ENCODE results near the gene SCIMP. TPM values are rescaled to one million over a fixed set of nuclear protein-coding genes. Genes with fewer than 3 reads are reported as not detected.

The SCIMP gene
- total and polyA plus RNA-seq, 2 of the 4 experiments (the other 2 are of a cell fraction) = not detected

DNA sequence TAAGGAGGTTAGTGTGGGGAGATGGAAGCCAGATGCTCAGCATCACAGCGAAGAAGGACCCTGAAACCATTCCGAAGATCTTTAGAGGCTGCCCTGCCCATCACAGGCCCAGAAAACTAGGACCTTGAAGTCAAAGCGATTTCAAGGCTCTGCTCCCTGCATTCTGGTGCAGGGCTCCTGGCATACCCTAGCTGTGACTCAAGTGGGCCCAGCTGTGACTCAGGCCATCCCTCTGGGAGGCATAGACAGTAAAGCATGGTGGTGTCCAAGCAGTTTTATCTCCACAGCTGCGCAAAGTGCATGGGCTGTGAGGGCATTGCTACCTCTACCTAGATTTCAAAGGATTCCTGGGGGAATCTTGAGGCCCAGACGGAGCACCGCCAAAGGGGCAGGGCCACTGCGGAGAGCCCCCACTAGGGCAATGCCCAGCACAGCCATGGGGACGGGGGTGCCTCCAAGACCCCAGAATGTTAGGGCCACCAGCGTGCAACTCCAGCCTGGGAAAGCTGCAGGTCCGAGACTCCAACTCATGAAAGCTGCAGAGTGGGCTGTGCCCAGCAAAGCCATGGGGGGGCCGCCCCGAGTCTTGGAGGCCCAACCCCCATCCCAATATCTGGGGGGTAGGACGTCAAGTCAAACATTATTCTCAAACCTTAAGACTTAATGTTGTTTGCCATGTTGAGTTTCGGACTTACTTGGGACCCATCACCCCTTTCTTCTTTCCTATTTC lies 31.3 kb downstream of the SCIMP start:
- no peak overlapping the region for H2AK9ac ChIP-seq (replicated peaks; ENCODE audit: low read depth, low read length, poor library complexity)
- H4K91ac ChIP-seq (ENCODE audit: insufficient read depth, low read depth, low read length) = no peak overlapping the region
- dilution Hi-C loops (cut with HindIII; ENCODE audit: low sequenced_read_pairs, unreplicated experiment) (no loop called here), intact Hi-C loops (cut with micrococcal nuclease) (loop anchor here (10.0 kb wide), 1 partner anchor 71 kb away; no protein-coding TSS in a partner anchor), in situ Hi-C loops (cut with MboI; ENCODE audit: low sequenced_read_pairs) (no loop called here)
- no peak overlapping the region for H3K56ac ChIP-seq (ENCODE audit: extremely low read depth, insufficient read depth, low read length)
- H3K23ac ChIP-seq (ENCODE audit: low read depth, low read length) = no peak overlapping the region
- H4K8ac ChIP-seq (ENCODE audit: low read depth in 2 of 2, low read length in 2 of 2) = no peak overlapping the region
- no peak overlapping the region for H3K4ac ChIP-seq (ENCODE audit: low read depth, low read length)
- 54% methylated on average over 2 of the region's 14 CpGs; no CpG with 5 or more reads in 1 of the 2 experiments for WGBS, 2 experiments (ENCODE audit: extremely low coverage in 2 of 2, insufficient read length in 1 of 2)
- H3K4me1 ChIP-seq (ENCODE audit: control insufficient read depth, insufficient read depth, low read length) = peaks cover 4% of the 10 kb centered on the region; the same call in 1 of the 2 replicates
- no peaks in the 10 kb centered on the region for H3K9me3 ChIP-seq (ENCODE audit: control insufficient read depth, insufficient read depth, low read length)
- no peak overlapping the region for H2AFZ ChIP-seq (replicated peaks; ENCODE audit: low read length, poor library complexity)
- H3K4me2 ChIP-seq (ENCODE audit: low read depth, low read length) = no peak overlapping the region
- no peak for TF ChIP-seq CEBPB (IDR thresholded peaks at IDR 0.05; ENCODE audit: low read depth, low read length)
- TF ChIP-seq FOS (IDR thresholded peaks at IDR 0.05; ENCODE audit: low read depth, low read length) = no peak
- H3K79me1 ChIP-seq (ENCODE audit: low read depth in 1 of 2, low read length in 2 of 2) = peaks cover 0 to 3% of the 10 kb centered on the region in 2 experiments; a peak in 2 of 4 replicates
- peak overlapping the region; percentile 4; the same call in 1 of the 2 replicates for H3K27ac ChIP-seq (ENCODE audit: insufficient read depth, low read length)
- H4K20me1 ChIP-seq (ENCODE audit: insufficient read depth, low read length) = no peaks in the 10 kb centered on the region
- ChIA-PET POLR2A (ENCODE audit: unreplicated experiment) (no interaction called here), CTCF (no interaction called here)
- no peaks in the 10 kb centered on the region for H3K36me3 ChIP-seq (ENCODE audit: control insufficient read depth, insufficient read depth, low read length)
- H3K18ac ChIP-seq (ENCODE audit: low read depth, low read length) = no peak overlapping the region
- H2BK15ac ChIP-seq (ENCODE audit: low read depth, low read length) = no peak overlapping the region
- peaks cover 3% of the 10 kb centered on the region; the same call in 1 of the 2 replicates for H3K9me1 ChIP-seq (ENCODE audit: insufficient read depth, low read length)
- DNase-seq (peak; percentile 51), ATAC-seq (ENCODE audit: low read depth) (peak; percentile 79)
- no peaks in the 10 kb centered on the region for H3K27me3 ChIP-seq (ENCODE audit: control insufficient read depth, insufficient read depth, low read length)
- H3K14ac ChIP-seq (replicated peaks; ENCODE audit: low read depth, low read length) = no peak overlapping the region
- H2AK5ac ChIP-seq (ENCODE audit: low read depth, low read length) = no peak overlapping the region
- H4K5ac ChIP-seq (ENCODE audit: low read depth, low read length) = no peak overlapping the region
- H3K9ac ChIP-seq (ENCODE audit: low read depth, low read length) = no peak overlapping the region
- BruUV-seq (replicated peaks) = no TSS peak
- no peak overlapping the region for H3K4me3 ChIP-seq (ENCODE audit: insufficient read depth, low read depth, low read length)
- no peak overlapping the region for H2BK20ac ChIP-seq (ENCODE audit: low read depth, low read length)
- H2BK5ac ChIP-seq (ENCODE audit: low read depth, low read length, poor library complexity, severe bottlenecking) = no peak overlapping the region
- no peak overlapping the region for H2BK120ac ChIP-seq (ENCODE audit: low read depth, low read length)

Measured in IMR-90 (cell line).